ENCODE results near the gene SRPK2.

Gene SRPK2

DNA sequence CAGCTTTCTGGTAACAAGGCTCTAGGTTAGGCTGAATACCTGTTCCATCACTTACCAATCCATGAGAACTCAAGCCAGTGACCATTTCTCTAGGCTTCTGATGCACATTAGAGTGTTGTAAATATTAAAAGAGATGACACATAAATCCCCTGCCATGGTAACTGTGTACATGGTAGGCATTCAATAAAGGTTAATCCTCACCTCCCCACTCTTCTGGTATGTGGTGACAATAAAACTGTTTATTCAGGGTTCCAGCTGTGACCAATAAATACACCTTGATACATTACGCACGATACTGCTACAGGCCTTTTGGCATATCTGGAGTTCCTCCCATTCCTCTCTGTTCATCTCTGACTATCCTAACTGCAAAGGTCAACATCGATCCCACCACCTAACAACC is 171.9 kb downstream of the SRPK2 start:
- Histone ChIP-seq H3K9ac (ENCODE audit: low read length in 2 of 2) (no peak overlapping the region), H3K4me1 (ENCODE audit: control insufficient read depth, insufficient read depth, low read length) (no peaks in the 10 kb centered on the region), H3K4me3 (ENCODE audit: low read length in 2 of 2) (no peak overlapping the region), H3K27me3 (ENCODE audit: control insufficient read depth in 1 of 2, insufficient read depth in 2 of 2, low read length in 2 of 2) (no peaks in the 10 kb centered on the region), H3K27ac (ENCODE audit: low read length) (no peak overlapping the region), H3K36me3 (ENCODE audit: control insufficient read depth in 2 of 2, insufficient read depth in 2 of 2, low read length in 2 of 2) (no peaks in the 10 kb centered on the region), H3K9me3 (ENCODE audit: control insufficient read depth in 2 of 2, low read length in 2 of 2) (no peaks in the 10 kb centered on the region)

- H3K27ac ChIP-seq (ENCODE audit: low read length) = no peak overlapping the region
- H3K27me3 ChIP-seq (ENCODE audit: control insufficient read depth in 1 of 2, insufficient read depth in 2 of 2, low read length in 2 of 2) = no peaks in the 10 kb centered on the region
- H3K4me3 ChIP-seq (ENCODE audit: low read length in 2 of 2) = no peak overlapping the region
- H3K4me1 ChIP-seq (ENCODE audit: control insufficient read depth, insufficient read depth, low read length) = no peaks in the 10 kb centered on the region
- peaks cover 0 to 3% of the 10 kb centered on the region in 2 donors for H3K9me3 ChIP-seq (ENCODE audit: control insufficient read depth in 2 of 2, low read length in 2 of 2)
- H3K36me3 ChIP-seq (ENCODE audit: control insufficient read depth in 2 of 2, insufficient read depth in 2 of 2, low read length in 2 of 2) = no peaks in the 10 kb centered on the region
- H3K9ac ChIP-seq (ENCODE audit: low read length in 2 of 2) = no peak overlapping the region
Observed at GRCh38 chr7:105215821-105216220, 172.9 kb downstream of the SRPK2 start.

DNA sequence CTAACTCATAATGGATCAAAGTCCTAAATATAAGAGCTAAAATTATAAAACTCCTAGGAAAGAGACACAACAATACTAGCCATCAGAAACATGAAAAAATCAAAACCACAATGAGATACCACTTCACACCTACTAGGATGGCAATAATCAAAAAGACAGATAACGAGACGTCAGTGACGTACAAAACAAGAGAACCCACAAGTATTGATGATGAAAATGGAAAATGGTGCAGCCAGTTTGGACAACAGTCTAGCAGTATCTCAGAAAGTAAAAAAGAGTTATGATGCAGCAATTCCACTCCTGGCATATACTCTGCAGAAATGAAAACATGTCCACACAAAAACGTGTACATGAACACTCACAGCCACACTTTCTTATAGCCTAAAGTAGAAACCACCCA is 173.5 kb downstream of the SRPK2 start:
- Histone ChIP-seq H3K27ac (ENCODE audit: low read length) (no peak overlapping the region), H3K9ac (ENCODE audit: low read length in 2 of 2) (no peak overlapping the region), H3K27me3 (ENCODE audit: control insufficient read depth in 1 of 2, insufficient read depth in 2 of 2, low read length in 2 of 2) (no peaks in the 10 kb centered on the region), H3K9me3 (ENCODE audit: control insufficient read depth in 2 of 2, low read length in 2 of 2) (peaks cover 0 to 3% of the 10 kb centered on the region in 2 donors), H3K4me3 (ENCODE audit: low read length in 2 of 2) (no peak overlapping the region), H3K4me1 (ENCODE audit: control insufficient read depth, insufficient read depth, low read length) (no peaks in the 10 kb centered on the region), H3K36me3 (ENCODE audit: control insufficient read depth in 2 of 2, insufficient read depth in 2 of 2, low read length in 2 of 2) (no peaks in the 10 kb centered on the region)

DNA sequence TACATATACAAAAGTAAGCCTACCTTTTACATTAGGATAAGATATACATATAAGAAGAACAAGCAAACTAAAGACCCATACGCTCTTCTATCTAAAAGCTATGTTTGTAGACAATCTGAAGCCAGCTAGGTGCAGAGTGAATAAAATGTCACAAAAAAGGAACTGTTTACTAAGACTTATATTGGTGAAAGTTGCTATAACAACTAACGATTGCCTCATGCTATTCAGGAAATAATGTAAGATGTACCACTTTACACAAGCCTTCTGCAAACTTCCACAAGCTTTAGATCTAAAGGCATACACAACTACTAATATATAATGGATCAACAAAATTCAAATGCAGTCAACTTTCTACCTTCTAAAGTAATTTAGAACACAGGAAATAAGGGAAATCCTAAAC is 175.1 kb downstream of the SRPK2 start:
- no peaks in the 10 kb centered on the region for H3K36me3 ChIP-seq (ENCODE audit: control insufficient read depth in 2 of 2, insufficient read depth in 2 of 2, low read length in 2 of 2)
- no peak overlapping the region for H3K4me3 ChIP-seq (ENCODE audit: low read length in 2 of 2)
- H3K9ac ChIP-seq (ENCODE audit: low read length in 2 of 2) = no peak overlapping the region

DNA sequence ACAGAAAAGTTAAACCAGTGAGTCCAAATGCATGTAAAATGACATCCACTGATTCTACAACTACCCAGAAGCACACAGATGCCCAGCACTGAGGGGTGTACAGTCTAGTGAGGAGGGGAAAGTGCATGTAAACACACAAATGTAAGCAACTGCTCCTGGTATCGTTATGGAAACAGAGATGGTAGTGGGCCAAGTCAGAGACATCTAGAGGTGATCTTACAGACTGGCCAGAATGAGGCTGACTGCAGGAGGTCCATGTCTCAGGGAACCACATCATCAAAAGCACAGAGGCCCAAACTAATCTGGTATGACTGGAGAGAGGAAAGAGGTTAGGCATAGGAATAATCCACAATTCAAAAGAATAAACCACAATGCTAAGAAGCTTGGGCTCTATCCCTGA is 176.5 kb downstream of the SRPK2 start:
- H3K4me3 ChIP-seq (ENCODE audit: low read length in 2 of 2) = no peak overlapping the region
- no peaks in the 10 kb centered on the region for H3K27me3 ChIP-seq (ENCODE audit: control insufficient read depth in 1 of 2, insufficient read depth in 2 of 2, low read length in 2 of 2)
- peaks cover 0 to 3% of the 10 kb centered on the region in 2 donors for H3K9me3 ChIP-seq (ENCODE audit: control insufficient read depth in 2 of 2, low read length in 2 of 2)
- H3K4me1 ChIP-seq (ENCODE audit: control insufficient read depth, insufficient read depth, low read length) = no peaks in the 10 kb centered on the region
- no peak overlapping the region for H3K27ac ChIP-seq (ENCODE audit: low read length)
- no peaks in the 10 kb centered on the region for H3K36me3 ChIP-seq (ENCODE audit: control insufficient read depth in 2 of 2, insufficient read depth in 2 of 2, low read length in 2 of 2)
- no peak overlapping the region for H3K9ac ChIP-seq (ENCODE audit: low read length in 2 of 2)

More for the DNA sequence above, 175.1 kb downstream of the SRPK2 start:
- peaks cover 0 to 3% of the 10 kb centered on the region in 2 donors for H3K9me3 ChIP-seq (ENCODE audit: control insufficient read depth in 2 of 2, low read length in 2 of 2)
- H3K4me1 ChIP-seq (ENCODE audit: control insufficient read depth, insufficient read depth, low read length) = no peaks in the 10 kb centered on the region
- no peak overlapping the region for H3K27ac ChIP-seq (ENCODE audit: low read length)
- no peaks in the 10 kb centered on the region for H3K27me3 ChIP-seq (ENCODE audit: control insufficient read depth in 1 of 2, insufficient read depth in 2 of 2, low read length in 2 of 2)

GRCh38 chr7:105210721-105211205 is 178.0 kb downstream of the SRPK2 start:
- Histone ChIP-seq H3K4me1 (ENCODE audit: control insufficient read depth, insufficient read depth, low read length) (no peaks in the 10 kb centered on the region), H3K9ac (ENCODE audit: low read length in 2 of 2) (no peak overlapping the region), H3K27ac (ENCODE audit: low read length) (no peak overlapping the region), H3K27me3 (ENCODE audit: control insufficient read depth in 1 of 2, insufficient read depth in 2 of 2, low read length in 2 of 2) (no peaks in the 10 kb centered on the region), H3K4me3 (ENCODE audit: low read length in 2 of 2) (no peak overlapping the region), H3K9me3 (ENCODE audit: control insufficient read depth in 2 of 2, low read length in 2 of 2) (peaks cover 0 to 3% of the 10 kb centered on the region in 2 donors), H3K36me3 (ENCODE audit: control insufficient read depth in 2 of 2, insufficient read depth in 2 of 2, low read length in 2 of 2) (no peaks in the 10 kb centered on the region)

DNA sequence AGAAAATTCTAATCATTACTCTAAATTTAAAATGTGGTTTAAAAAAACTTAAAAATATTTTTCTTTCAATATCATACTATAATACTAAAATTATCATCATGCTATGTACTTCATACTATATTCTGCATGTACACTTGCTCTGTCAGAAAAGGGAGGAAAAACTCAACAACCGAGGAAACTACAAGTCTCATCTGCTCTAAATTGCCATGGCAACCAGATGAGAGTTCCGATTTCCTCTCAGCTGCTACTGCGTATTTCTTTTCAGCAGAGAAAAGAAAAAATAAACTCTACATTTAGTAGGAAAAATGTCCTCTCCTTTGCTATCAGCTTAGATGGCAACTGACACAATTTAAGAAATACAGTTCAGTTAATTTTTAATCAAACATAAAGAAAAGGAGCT is 178.9 kb downstream of the SRPK2 start:
- no peaks in the 10 kb centered on the region for H3K27me3 ChIP-seq (ENCODE audit: control insufficient read depth in 1 of 2, insufficient read depth in 2 of 2, low read length in 2 of 2)
- no peak overlapping the region for H3K4me3 ChIP-seq (ENCODE audit: low read length in 2 of 2)
- H3K27ac ChIP-seq (ENCODE audit: low read length) = no peak overlapping the region

DNA sequence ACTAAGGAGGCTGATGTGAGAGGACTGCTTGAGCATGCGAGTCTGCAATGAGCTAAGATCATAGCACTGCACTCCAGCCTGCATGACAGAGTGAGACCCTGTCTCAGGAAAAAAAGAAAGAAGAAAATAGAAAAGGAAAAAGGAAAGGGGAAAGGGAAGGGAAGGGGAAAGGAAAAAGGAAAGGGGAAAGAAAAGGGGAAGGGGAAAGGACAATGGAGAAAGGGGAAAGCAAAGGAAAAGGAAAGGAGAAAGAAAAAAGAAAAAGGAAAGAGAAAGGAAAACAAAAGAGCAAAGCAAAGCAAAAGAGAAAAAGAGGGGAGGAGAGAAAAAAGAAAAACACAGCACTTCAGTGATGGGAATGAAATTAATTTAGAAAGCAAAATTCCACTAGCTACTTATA is 179.3 kb downstream of the SRPK2 start:
- H3K9me3 ChIP-seq (ENCODE audit: control insufficient read depth in 2 of 2, low read length in 2 of 2) = peaks cover 0 to 3% of the 10 kb centered on the region in 2 donors
- no peak overlapping the region for H3K4me3 ChIP-seq (ENCODE audit: low read length in 2 of 2)
- H3K4me1 ChIP-seq (ENCODE audit: control insufficient read depth, insufficient read depth, low read length) = no peaks in the 10 kb centered on the region
- no peaks in the 10 kb centered on the region for H3K27me3 ChIP-seq (ENCODE audit: control insufficient read depth in 1 of 2, insufficient read depth in 2 of 2, low read length in 2 of 2)
- H3K36me3 ChIP-seq (ENCODE audit: control insufficient read depth in 2 of 2, insufficient read depth in 2 of 2, low read length in 2 of 2) = no peaks in the 10 kb centered on the region
- H3K27ac ChIP-seq (ENCODE audit: low read length) = no peak overlapping the region
- H3K9ac ChIP-seq (ENCODE audit: low read length in 2 of 2) = no peak overlapping the region

More for the DNA sequence above, 178.9 kb downstream of the SRPK2 start:
- H3K9ac ChIP-seq (ENCODE audit: low read length in 2 of 2) = no peak overlapping the region
- no peaks in the 10 kb centered on the region for H3K36me3 ChIP-seq (ENCODE audit: control insufficient read depth in 2 of 2, insufficient read depth in 2 of 2, low read length in 2 of 2)
- peaks cover 0 to 3% of the 10 kb centered on the region in 2 donors for H3K9me3 ChIP-seq (ENCODE audit: control insufficient read depth in 2 of 2, low read length in 2 of 2)
- no peaks in the 10 kb centered on the region for H3K4me1 ChIP-seq (ENCODE audit: control insufficient read depth, insufficient read depth, low read length)

GRCh38 chr7:105206985-105207384 is 181.7 kb downstream of the SRPK2 start:
- peaks cover 2% of the 10 kb centered on the region for H3K4me1 ChIP-seq (ENCODE audit: control insufficient read depth, insufficient read depth, low read length)
- no peak overlapping the region for H3K9ac ChIP-seq (ENCODE audit: low read length in 2 of 2)
- no peak overlapping the region for H3K4me3 ChIP-seq (ENCODE audit: low read length in 2 of 2)
- H3K9me3 ChIP-seq (ENCODE audit: control insufficient read depth in 2 of 2, low read length in 2 of 2) = peaks cover 0 to 3% of the 10 kb centered on the region in 2 donors
- no peak overlapping the region for H3K27ac ChIP-seq (ENCODE audit: low read length)
- no peaks in the 10 kb centered on the region for H3K27me3 ChIP-seq (ENCODE audit: control insufficient read depth in 1 of 2, insufficient read depth in 2 of 2, low read length in 2 of 2)
- no peaks in the 10 kb centered on the region for H3K36me3 ChIP-seq (ENCODE audit: control insufficient read depth in 2 of 2, insufficient read depth in 2 of 2, low read length in 2 of 2)

DNA sequence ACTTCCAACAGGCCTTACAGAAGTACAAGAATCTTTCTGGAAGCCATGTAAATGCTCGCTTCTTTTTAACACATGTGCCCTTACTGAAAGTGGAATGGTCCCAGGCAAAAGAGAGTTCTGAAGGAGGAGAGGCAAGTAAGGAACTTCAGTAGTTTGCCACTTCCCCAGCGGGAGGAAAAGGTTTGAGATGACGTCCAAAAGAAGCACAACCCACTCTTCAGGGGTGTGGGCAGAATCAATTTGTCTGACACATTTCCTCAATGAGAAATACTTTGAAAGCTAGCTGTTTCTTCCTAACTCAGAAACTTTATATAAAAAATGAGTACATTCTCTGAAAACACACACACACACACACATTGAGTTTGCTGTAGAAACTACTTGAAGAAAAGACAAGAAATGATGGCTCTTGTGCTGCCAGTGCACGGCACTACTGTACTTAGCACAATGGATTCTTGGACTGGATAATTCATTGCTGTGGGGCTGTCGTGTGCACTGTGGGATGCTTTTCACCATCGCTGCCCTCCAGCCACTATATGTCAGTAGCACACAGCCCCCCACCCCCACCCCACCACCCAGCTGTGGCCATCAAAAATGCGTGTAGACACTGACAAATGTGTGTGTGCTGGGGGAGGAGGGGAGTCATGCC is 183.0 kb downstream of the SRPK2 start:
- Histone ChIP-seq H3K4me3 (ENCODE audit: low read length in 2 of 2) (no peak overlapping the region), H3K27ac (ENCODE audit: low read length) (no peak overlapping the region), H3K27me3 (ENCODE audit: control insufficient read depth in 1 of 2, insufficient read depth in 2 of 2, low read length in 2 of 2) (no peaks in the 10 kb centered on the region), H3K9me3 (ENCODE audit: control insufficient read depth in 2 of 2, low read length in 2 of 2) (no peaks in the 10 kb centered on the region), H3K4me1 (ENCODE audit: control insufficient read depth, insufficient read depth, low read length) (peaks cover 2% of the 10 kb centered on the region), H3K9ac (ENCODE audit: low read length in 2 of 2) (no peak overlapping the region), H3K36me3 (ENCODE audit: control insufficient read depth in 2 of 2, insufficient read depth in 2 of 2, low read length in 2 of 2) (peaks cover 0 to 3% of the 10 kb centered on the region in 2 donors)

DNA sequence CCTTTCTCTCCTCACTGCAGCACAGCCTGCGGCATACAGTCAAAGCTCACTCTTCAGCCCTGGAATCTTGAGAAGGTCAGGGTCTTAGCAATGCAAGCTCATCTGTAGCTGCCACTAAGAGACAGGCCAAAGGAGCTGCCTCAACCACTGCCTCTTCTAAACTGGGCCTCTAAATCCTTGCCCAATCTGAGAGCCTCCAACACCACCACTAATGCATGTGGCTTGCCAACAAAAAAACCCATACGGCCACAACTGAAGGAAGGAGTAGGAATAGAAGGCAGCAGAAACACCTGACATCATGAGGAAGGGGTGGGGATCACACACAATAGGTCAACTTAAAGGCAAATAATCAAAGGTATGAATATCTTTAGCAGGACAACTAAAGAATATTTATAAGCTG is 183.8 kb downstream of the SRPK2 start:
- H3K36me3 ChIP-seq (ENCODE audit: control insufficient read depth in 2 of 2, insufficient read depth in 2 of 2, low read length in 2 of 2) = peaks cover 0 to 4% of the 10 kb centered on the region in 2 donors

More for the DNA sequence above, 183.8 kb downstream of the SRPK2 start:
- Histone ChIP-seq H3K9me3 (ENCODE audit: control insufficient read depth in 2 of 2, low read length in 2 of 2) (no peaks in the 10 kb centered on the region), H3K27me3 (ENCODE audit: control insufficient read depth in 1 of 2, insufficient read depth in 2 of 2, low read length in 2 of 2) (no peaks in the 10 kb centered on the region), H3K4me3 (ENCODE audit: low read length in 2 of 2) (no peak overlapping the region), H3K4me1 (ENCODE audit: control insufficient read depth, insufficient read depth, low read length) (peaks cover 2% of the 10 kb centered on the region), H3K27ac (ENCODE audit: low read length) (no peak overlapping the region), H3K9ac (ENCODE audit: low read length in 2 of 2) (no peak overlapping the region)
